GM23248 (cell line): ENCODE data around the gene IRF1. TPM values are rescaled to one million over a fixed set of nuclear protein-coding genes. Genes with fewer than 3 reads are reported as not detected.

Experiments
- DNase-seq: peaks from one replicate; pipeline ENCODE4 v3.0.0-alpha.2; 2015
- H2AFZ ChIP-seq: fragments of 200-600 bp; sonication (generic); 2 replicates; pipeline ENCODE4 v1.6.1; 2016; ENCODE audit warnings: antibody characterized with exemption
- H3F3A ChIP-seq: fragments of 200-600 bp; sonication (generic); 2 replicates; pipeline ENCODE4 v1.6.1; 2016; ENCODE audit warnings: mild to moderate bottlenecking, antibody characterized with exemption, mixed run types; ENCODE audit not compliant: insufficient read depth
- H3K27ac ChIP-seq: fragments of 200-600 bp; sonication (generic); 2 replicates; pipeline ENCODE4 v1.5.1; 2016; ENCODE audit warnings: mild to moderate bottlenecking
- H3K27me3 ChIP-seq: fragments of 200-600 bp; sonication (generic); replicated peaks from 2 replicates; pipeline ENCODE4 v1.6.1; 2016; ENCODE audit warnings: mild to moderate bottlenecking; ENCODE audit not compliant: insufficient read depth
- H3K36me3 ChIP-seq: fragments of 200-600 bp; sonication (generic); 2 replicates; pipeline ENCODE4 v1.6.1; 2016; ENCODE audit warnings: low read depth, mild to moderate bottlenecking
- H3K4me1 ChIP-seq: fragments of 200-600 bp; sonication (generic); 2 replicates; pipeline ENCODE4 v1.6.1; 2016; ENCODE audit warnings: mild to moderate bottlenecking; ENCODE audit not compliant: insufficient read depth
- H3K4me2 ChIP-seq: fragments of 200-600 bp; sonication (generic); one replicate; pipeline ENCODE4 v1.6.1; 2016; ENCODE audit warnings: mild to moderate bottlenecking; ENCODE audit not compliant: unreplicated experiment
- H3K4me3 ChIP-seq: fragments of 200-600 bp; sonication (generic); 2 replicates; pipeline ENCODE4 v1.5.1; 2016; ENCODE audit warnings: mild to moderate bottlenecking
- H3K79me2 ChIP-seq: fragments of 200-600 bp; sonication (generic); 2 replicates; pipeline ENCODE4 v1.6.1; 2016; ENCODE audit warnings: mild to moderate bottlenecking; ENCODE audit not compliant: insufficient read depth
- H3K9ac ChIP-seq: fragments of 200-600 bp; sonication (generic); 2 replicates; pipeline ENCODE4 v1.6.1; 2016; ENCODE audit warnings: mild to moderate bottlenecking
- H3K9me2 ChIP-seq: fragments of 200-600 bp; sonication (generic); 2 replicates; pipeline ENCODE4 v1.6.1; 2016; ENCODE audit warnings: mixed run types, mild to moderate bottlenecking, moderate library complexity; ENCODE audit not compliant: insufficient read depth
- H3K9me3 ChIP-seq: fragments of 200-600 bp; sonication (generic); one replicate; pipeline ENCODE4 v1.6.1; 2017; ENCODE audit warnings: low read depth
- H4K20me1 ChIP-seq: fragments of 200-600 bp; sonication (generic); 2 replicates; pipeline ENCODE4 v1.6.0; 2016; ENCODE audit not compliant: insufficient read depth
- EZH2 ChIP-seq: fragments of 200-600 bp; sonication (generic); IDR thresholded peaks from 2 replicates; pipeline ENCODE4 v1.6.1; 2018; ENCODE audit warnings: antibody characterized with exemption, mild to moderate bottlenecking; ENCODE audit not compliant: insufficient read depth, poor library complexity, severe bottlenecking
- EZH2phosphoT487 ChIP-seq: fragments of 200-600 bp; sonication (generic); IDR thresholded peaks from 2 replicates; pipeline ENCODE4 v1.6.1; 2018; ENCODE audit warnings: antibody characterized with exemption, moderate library complexity, mild to moderate bottlenecking, low read depth; ENCODE audit not compliant: insufficient read depth
- WGBS, 2 experiments: methylation state at CpG; one replicate each; pipeline ENCODE4 v1.1.6; 2015 to 2017; ENCODE audit warnings: low lambda C conversion rate in 2 of 2, low coverage in 1 of 2; ENCODE audit errors: missing lambda C conversion rate in 2 of 2; 5-methylcytosine and 5-hydroxymethylcytosine counted together
- in situ Hi-C: fragments of 300-500 bp; cut with MboI; formaldehyde crosslinking; loops from 2 replicates; pipeline ENCODE4 v1.15.0; 2020
- polyA plus RNA-seq: library from polyadenylated mRNA; unstranded; fragments of >200 nt; fragmentation: Nextera tagmentation; extraction: Ambion mirVana; gene quantifications from 2 replicates; pipeline ENCODE4 v1.2.1, GENCODE V29; 2016
- total RNA-seq: library from RNA; depleted of rRNA; stranded (reverse); fragments of >200 nt; shearing (Covaris generic); gene quantifications from 2 replicates; pipeline ENCODE4 v1.2.3, GENCODE V29; 2014

Gene IRF1
- total and polyA plus RNA-seq, 2 experiments from 2014 or later, result 6.2 to 22.2 TPM

DNA sequence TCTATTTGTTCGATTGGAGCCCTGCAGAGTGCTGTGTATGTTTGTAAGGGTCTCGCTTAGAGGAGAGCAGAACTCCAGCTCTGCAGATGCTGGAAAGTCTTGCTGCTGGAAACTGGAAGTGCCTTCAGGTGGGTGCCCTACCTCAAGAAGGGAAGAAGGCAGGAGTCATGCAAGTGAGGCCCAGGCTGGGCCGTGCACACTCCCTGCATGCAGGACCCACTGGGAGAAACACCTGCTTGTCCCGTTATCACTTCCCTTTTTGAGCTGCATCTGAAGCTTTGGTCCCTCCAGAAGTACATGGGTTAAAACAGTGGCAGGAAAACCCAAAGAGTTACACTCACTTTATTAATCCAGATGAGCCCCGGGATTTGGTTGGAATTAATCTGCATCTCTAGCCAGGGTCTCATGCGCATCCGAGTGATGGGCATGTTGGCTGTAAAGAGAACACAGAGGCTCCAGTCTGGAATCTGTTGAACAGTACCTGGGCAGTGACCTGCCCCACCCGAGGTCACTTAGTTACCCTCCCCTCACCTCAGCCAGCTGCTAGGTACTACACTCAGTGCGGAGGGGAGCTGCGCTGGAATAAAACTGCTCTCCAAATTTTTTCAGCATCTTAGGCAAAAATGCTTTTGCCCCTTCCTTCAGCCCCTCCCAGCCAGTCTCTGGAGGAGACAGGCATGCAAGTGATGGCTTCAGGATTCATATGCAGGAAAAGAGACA lies 1.4 kb downstream of the IRF1 start:
- no peak overlapping the region for H2AFZ ChIP-seq
- H3K4me2 ChIP-seq, result peak overlapping the region; percentile 86
- no peaks in the 10 kb centered on the region for H3K4me1 ChIP-seq
- H3K36me3 ChIP-seq, result peaks cover 28% of the 10 kb centered on the region
- H3K79me2 ChIP-seq, result peaks cover 29% of the 10 kb centered on the region
- H3K4me3 ChIP-seq, result peak overlapping the region; percentile 91
- H4K20me1 ChIP-seq, result peaks cover 7% of the 10 kb centered on the region; the same call in 1 of the 2 replicates
- 55 to 57% methylated on average over 10 of the region's 10 CpGs for WGBS, 2 experiments
- H3K9me2 ChIP-seq, result no peaks in the 10 kb centered on the region
- H3K9me3 ChIP-seq, result no peaks in the 10 kb centered on the region
- H3F3A ChIP-seq, result no peaks in the 10 kb centered on the region
- TF ChIP-seq EZH2phosphoT487 (no peak), EZH2 (no peak)
- no peaks in the 10 kb centered on the region for H3K27me3 ChIP-seq
- no peak for DNase-seq
- no peak overlapping the region for H3K27ac ChIP-seq
- H3K9ac ChIP-seq, result peak overlapping the region; percentile 92
- in situ Hi-C loops, result no loop called here

DNA sequence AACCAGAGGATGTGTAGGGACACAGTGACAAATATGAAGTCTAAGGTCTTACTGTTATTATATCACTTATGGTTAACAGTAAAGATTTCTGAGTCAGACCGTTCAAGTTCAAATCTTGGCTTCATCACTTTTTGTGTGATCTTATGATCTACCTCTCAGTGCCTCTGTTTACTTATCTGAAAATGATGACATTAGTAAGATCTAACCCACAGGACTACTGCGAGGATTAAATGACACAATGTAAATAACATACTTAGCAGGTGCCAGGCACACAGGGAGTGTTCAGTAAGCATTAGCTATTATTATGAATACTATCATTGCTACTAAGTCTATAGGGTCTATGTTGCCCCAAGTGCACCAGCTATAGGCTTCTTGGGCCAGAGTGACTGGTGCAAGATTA lies 2.0 kb downstream of the IRF1 start:
- 94 to 98% methylated on average over 2 of the region's 2 CpGs for WGBS, 2 experiments
- Histone ChIP-seq H3K36me3 (peaks cover 28% of the 10 kb centered on the region), H2AFZ (no peak overlapping the region), H3F3A (no peaks in the 10 kb centered on the region), H3K27ac (no peak overlapping the region), H3K9me3 (no peaks in the 10 kb centered on the region), H3K27me3 (no peaks in the 10 kb centered on the region), H3K4me3 (peak overlapping the region; percentile 91; the same call in 1 of the 2 replicates), H3K4me2 (peak overlapping the region; percentile 86), H3K4me1 (no peaks in the 10 kb centered on the region), H4K20me1 (peaks cover 7% of the 10 kb centered on the region; the same call in 1 of the 2 replicates), H3K9ac (peak overlapping the region; percentile 92), H3K9me2 (no peaks in the 10 kb centered on the region), H3K79me2 (peaks cover 29% of the 10 kb centered on the region)
- DNase-seq, result no peak
- TF ChIP-seq EZH2 (no peak), EZH2phosphoT487 (no peak)
- in situ Hi-C loops, result no loop called here

DNA sequence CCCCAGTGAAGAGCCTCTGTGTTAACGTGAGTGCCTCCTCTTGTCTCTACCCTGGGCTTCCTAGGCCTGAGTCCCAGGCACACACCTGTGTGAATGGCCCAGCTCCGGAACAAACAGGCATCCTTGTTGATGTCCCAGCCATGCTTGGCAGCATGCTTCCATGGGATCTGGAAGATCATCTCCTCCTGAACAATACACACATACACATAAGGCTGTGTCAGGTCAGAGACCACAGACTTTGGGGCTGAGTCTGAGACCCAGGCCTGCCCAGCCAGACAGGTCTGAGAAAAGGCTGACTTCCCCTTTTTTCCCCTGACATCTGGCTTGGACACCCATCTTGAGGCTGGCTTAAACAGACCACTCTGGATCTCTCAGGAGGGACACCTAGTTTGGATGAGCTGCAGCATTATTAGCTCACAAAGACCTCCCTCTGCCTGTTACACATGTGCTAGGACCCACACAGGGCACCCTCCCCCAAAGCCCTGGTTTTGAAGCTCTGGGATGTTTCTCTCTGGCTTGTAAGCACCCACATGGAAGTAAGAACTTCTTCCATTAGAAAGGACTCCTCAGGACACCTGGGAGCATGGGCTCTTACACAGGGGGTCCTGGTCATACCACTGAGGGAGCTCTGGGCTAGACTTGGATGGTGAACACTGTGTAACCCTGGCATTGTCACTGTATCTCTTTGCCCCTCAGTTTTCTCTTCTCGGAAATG lies 2.6 kb downstream of the IRF1 start:
- Histone ChIP-seq H3K4me1 (no peaks in the 10 kb centered on the region), H3K9me3 (no peaks in the 10 kb centered on the region), H3K36me3 (peaks cover 34% of the 10 kb centered on the region), H2AFZ (no peak overlapping the region), H3K27ac (no peak overlapping the region), H3K9ac (no peak overlapping the region), H3K4me2 (no peak overlapping the region), H3F3A (no peaks in the 10 kb centered on the region), H3K9me2 (no peaks in the 10 kb centered on the region), H3K79me2 (peaks cover 29% of the 10 kb centered on the region), H3K4me3 (no peak overlapping the region), H3K27me3 (no peaks in the 10 kb centered on the region), H4K20me1 (peaks cover 7% of the 10 kb centered on the region; the same call in 1 of the 2 replicates)
- WGBS, 2 experiments, result 70 to 83% methylated on average over 3 of the region's 3 CpGs
- TF ChIP-seq EZH2, result no peak
- TF ChIP-seq EZH2phosphoT487, result no peak
- in situ Hi-C loops, result no loop called here
- no peak for DNase-seq

DNA sequence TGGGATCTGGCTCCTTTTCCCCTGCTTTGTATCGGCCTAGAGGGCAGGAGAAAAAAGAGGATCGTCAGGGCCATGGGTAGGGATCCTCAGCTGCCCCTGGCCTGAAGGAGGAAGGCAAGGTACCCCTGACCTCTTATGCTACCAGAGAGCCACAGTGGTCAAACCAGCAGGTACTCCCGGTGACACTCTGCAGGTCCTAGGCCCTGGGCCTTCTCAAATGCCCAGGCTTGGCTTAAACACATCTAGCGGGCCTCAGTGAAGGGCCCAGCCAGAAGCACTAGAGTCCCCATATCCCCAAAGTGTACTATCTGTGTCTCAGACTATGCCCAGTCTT lies 3.5 kb downstream of the IRF1 start:
- peaks cover 7% of the 10 kb centered on the region; the same call in 1 of the 2 replicates for H4K20me1 ChIP-seq
- peaks cover 29% of the 10 kb centered on the region for H3K79me2 ChIP-seq
- H3K4me1 ChIP-seq, result no peaks in the 10 kb centered on the region
- 97 to 98% methylated on average over 4 of the region's 4 CpGs for WGBS, 2 experiments
- no peaks in the 10 kb centered on the region for H3K9me2 ChIP-seq
- H2AFZ ChIP-seq, result no peak overlapping the region
- H3K4me2 ChIP-seq, result no peak overlapping the region
- H3K27me3 ChIP-seq, result no peaks in the 10 kb centered on the region
- in situ Hi-C loops, result no loop called here
- no peaks in the 10 kb centered on the region for H3K9me3 ChIP-seq
- DNase-seq, result no peak
- no peak overlapping the region for H3K27ac ChIP-seq
- peaks cover 39% of the 10 kb centered on the region for H3K36me3 ChIP-seq
- no peak overlapping the region for H3K4me3 ChIP-seq
- H3F3A ChIP-seq, result no peaks in the 10 kb centered on the region
- TF ChIP-seq EZH2, result no peak
- no peak for TF ChIP-seq EZH2phosphoT487
- H3K9ac ChIP-seq, result no peak overlapping the region
